BE2C (cell line): ENCODE measurements around the gene ZNF606.

Source experiments
- DNase-seq: peaks from one replicate; pipeline ENCODE4 v3.0.0-alpha.2; 2020
- H3K27me3 ChIP-seq: fragments of 250-450 bp; sonication (Bioruptor Pico); 2 replicates; pipeline ENCODE4 v1.5.1; 2020; ENCODE audit warnings: mild to moderate bottlenecking
- H3K36me3 ChIP-seq: fragments of 250-450 bp; sonication (Bioruptor Pico); 2 replicates; pipeline ENCODE4 v1.5.1; 2020; ENCODE audit warnings: mild to moderate bottlenecking
- H3K4me1 ChIP-seq: fragments of 250-450 bp; sonication (Bioruptor Pico); 2 replicates; pipeline ENCODE4 v1.5.1; 2020
- H3K4me3 ChIP-seq: 2 replicates; pipeline ENCODE4 v1.5.1; 2011; ENCODE audit warnings: low read depth, low read length
- H3K9me3 ChIP-seq: fragments of 250-450 bp; sonication (Bioruptor Pico); 2 replicates; pipeline ENCODE4 v1.5.1; 2020
- TF ChIP-seq, protein P1 (sequence below): IDR thresholded peaks from 2 replicates; pipeline ENCODE4 v1.5.1; 2012; ENCODE audit warnings: mild to moderate bottlenecking, low read depth, low read length

The ZNF606 gene

DNA sequence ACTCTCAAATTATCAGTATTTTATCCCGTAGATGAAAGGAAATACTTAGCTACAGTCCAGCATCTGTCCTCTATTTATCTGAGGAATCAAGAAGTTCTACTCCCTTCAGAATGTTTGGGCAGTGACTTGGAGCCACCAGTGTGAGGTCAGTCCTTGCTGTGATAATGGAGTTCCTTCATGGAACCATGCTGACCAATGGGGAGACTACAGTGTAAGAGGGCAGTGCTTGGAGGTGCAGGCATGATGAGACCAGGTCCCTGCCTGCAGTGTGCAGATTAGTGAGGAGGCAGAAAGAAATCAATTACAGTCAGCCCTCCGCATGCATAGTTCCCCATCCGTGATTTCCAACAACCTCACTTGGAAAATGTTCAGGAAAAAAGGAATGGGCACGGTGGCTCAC, 28.2 kb downstream of the ZNF606 start, which contains the start of gene C19orf18:
Gene C19orf18, minus strand, starts transcription at position 101 of the 400 bp plus-strand sequence. CDS start 102 bp downstream, outside the sequence.
- TF ChIP-seq, protein P1, sequence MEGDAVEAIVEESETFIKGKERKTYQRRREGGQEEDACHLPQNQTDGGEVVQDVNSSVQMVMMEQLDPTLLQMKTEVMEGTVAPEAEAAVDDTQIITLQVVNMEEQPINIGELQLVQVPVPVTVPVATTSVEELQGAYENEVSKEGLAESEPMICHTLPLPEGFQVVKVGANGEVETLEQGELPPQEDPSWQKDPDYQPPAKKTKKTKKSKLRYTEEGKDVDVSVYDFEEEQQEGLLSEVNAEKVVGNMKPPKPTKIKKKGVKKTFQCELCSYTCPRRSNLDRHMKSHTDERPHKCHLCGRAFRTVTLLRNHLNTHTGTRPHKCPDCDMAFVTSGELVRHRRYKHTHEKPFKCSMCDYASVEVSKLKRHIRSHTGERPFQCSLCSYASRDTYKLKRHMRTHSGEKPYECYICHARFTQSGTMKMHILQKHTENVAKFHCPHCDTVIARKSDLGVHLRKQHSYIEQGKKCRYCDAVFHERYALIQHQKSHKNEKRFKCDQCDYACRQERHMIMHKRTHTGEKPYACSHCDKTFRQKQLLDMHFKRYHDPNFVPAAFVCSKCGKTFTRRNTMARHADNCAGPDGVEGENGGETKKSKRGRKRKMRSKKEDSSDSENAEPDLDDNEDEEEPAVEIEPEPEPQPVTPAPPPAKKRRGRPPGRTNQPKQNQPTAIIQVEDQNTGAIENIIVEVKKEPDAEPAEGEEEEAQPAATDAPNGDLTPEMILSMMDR = no peak
- H3K4me3 ChIP-seq = no peak within 1 kb of the TSS
- H3K4me1 ChIP-seq = no peaks in the 10 kb centered on the region
- H3K36me3 ChIP-seq = peaks cover 13% of the 10 kb centered on the region
- peaks cover 13% of the 10 kb centered on the region for H3K9me3 ChIP-seq
- no peaks in the 10 kb centered on the region for H3K27me3 ChIP-seq
- no peak for DNase-seq

DNA sequence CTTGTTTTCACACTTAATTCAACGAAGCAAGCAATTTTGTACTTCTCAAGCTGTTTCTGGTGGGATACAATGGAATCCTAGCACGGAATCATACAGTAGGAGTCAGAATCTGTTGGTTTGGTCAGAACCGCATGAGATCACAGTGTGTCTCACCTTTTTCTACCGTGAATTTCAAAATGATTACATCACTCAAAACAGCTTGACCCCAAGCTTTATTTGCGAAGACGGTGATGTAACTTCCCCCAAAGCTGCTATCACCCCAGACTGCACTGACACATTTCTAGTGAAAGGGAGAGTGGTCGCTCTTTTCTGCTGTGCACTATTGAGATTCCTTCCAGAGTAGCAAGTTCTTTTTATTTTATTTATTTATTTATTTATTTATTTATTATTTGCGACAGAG, 37.9 kb downstream of the ZNF606 start:
- Histone ChIP-seq H3K4me3 (no peak overlapping the region), H3K27me3 (no peaks in the 10 kb centered on the region), H3K36me3 (no peaks in the 10 kb centered on the region), H3K4me1 (no peaks in the 10 kb centered on the region), H3K9me3 (no peaks in the 10 kb centered on the region; the same call in 1 of the 2 replicates)
- no peak for DNase-seq
- TF ChIP-seq, protein P1 = no peak

DNA sequence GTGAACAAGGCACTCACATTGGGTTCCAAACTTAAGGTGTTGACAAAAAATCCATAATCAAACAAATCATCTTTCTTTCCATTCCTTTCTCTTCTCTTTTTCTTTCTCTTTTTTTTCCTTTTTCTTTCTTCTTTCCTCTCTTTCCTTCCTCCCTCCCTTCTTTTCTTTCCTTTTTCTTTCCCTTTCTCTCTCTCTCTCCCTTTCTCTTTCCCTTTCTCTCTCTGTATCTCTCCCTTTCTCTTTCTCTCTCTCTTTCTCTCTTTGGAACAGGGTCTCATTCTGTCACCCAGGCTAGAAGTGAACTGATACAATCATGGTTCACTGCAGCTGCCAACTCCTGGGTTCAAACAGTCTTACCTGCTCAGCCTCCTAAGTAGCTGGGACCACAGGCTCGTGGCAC, 40.8 kb downstream of the ZNF606 start:
- TF ChIP-seq, protein P1 = no peak
- Histone ChIP-seq H3K36me3 (no peaks in the 10 kb centered on the region), H3K4me1 (no peaks in the 10 kb centered on the region), H3K4me3 (no peak overlapping the region), H3K9me3 (no peaks in the 10 kb centered on the region; the same call in 1 of the 2 replicates), H3K27me3 (no peaks in the 10 kb centered on the region)
- DNase-seq = no peak

DNA sequence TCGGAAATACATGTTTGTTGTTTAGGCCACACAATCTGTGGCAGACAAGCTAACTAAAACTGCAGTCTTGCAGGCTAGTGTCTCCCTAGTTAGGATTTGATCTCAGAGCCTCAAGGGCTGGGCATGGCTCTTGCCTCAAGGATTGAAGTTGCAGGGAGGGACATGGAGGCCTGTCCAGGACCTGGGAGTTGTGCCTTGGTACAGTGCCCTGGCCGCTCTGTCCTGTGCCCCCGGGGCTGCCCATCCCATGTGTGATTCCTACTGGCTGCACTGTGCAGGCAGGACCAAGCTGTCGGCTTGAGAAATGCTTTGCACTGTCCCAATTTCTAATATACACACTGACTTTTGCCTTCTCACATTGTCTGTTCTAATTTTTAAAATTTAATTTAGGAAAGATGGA, 47.6 kb downstream of the ZNF606 start:
- H3K9me3 ChIP-seq = no peaks in the 10 kb centered on the region
- no peak for DNase-seq
- TF ChIP-seq, protein P1 = no peak

DNA sequence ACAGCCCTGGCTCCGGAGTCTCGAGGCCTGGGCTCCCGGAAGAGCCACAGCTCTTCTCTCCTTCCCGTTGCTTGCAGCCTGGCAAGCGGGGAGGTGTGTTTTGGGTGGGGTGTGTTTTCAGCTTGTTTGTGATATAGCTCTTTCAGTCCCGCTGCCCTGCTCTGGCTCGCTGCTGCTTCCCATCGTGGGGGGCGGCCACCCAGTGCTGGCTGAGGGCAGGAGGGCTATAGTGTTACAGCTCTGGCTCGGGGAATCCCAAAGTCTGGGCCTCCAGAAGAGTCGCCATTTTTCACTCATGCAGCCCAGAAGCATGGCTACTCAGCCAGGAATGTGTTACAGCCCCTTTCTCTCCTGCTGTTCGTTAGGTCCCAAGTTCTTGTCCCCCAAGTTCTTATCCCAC, 52.9 kb downstream of the ZNF606 start:
- Histone ChIP-seq H3K4me1 (0 out of 2 replicates have a peak, but pooled peaks cover 2% of the 10 kb centered on the region), H3K27me3 (no peaks in the 10 kb centered on the region), H3K4me3 (no peak overlapping the region), H3K36me3 (no peaks in the 10 kb centered on the region), H3K9me3 (no peaks in the 10 kb centered on the region)
- no peak for DNase-seq
- TF ChIP-seq, protein P1 = no peak

More for the DNA sequence above, 47.6 kb downstream of the ZNF606 start:
- no peaks in the 10 kb centered on the region for H3K36me3 ChIP-seq
- no peak overlapping the region for H3K4me3 ChIP-seq
- H3K4me1 ChIP-seq = no peaks in the 10 kb centered on the region
- H3K27me3 ChIP-seq = no peaks in the 10 kb centered on the region

DNA sequence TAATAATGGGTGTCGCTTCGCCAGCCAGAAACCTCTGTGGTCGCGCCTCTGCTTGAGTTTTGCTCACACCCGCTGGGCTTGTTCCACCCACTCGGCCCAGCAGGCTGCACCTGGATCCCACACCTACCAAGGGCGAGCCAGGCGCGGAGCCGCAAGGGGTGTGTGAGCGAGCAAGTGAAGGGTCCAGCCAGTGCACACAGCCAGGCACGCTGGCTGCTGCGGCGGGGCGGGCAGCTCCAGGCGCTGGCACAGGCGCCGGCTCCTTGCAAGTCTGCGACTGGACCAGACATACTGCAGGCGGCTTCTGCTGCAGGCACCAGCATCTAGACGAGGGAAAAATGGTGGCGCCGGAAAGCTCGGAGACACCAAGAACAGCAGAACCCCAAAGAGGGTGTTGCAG, 53.3 kb downstream of the ZNF606 start:
- H3K4me3 ChIP-seq = no peak overlapping the region
- H3K9me3 ChIP-seq = no peaks in the 10 kb centered on the region
- TF ChIP-seq, protein P1 = no peak
- H3K36me3 ChIP-seq = peaks cover 1% of the 10 kb centered on the region
- 0 out of 2 replicates have a peak, but pooled peaks cover 2% of the 10 kb centered on the region for H3K4me1 ChIP-seq
- H3K27me3 ChIP-seq = no peaks in the 10 kb centered on the region
- DNase-seq = no peak
